Measurements from ENCODE around the gene DMXL1.
A peak's percentile ranks its signal among the peaks of the same experiment; 100 is the strongest.

DMXL1 gene, protein sequence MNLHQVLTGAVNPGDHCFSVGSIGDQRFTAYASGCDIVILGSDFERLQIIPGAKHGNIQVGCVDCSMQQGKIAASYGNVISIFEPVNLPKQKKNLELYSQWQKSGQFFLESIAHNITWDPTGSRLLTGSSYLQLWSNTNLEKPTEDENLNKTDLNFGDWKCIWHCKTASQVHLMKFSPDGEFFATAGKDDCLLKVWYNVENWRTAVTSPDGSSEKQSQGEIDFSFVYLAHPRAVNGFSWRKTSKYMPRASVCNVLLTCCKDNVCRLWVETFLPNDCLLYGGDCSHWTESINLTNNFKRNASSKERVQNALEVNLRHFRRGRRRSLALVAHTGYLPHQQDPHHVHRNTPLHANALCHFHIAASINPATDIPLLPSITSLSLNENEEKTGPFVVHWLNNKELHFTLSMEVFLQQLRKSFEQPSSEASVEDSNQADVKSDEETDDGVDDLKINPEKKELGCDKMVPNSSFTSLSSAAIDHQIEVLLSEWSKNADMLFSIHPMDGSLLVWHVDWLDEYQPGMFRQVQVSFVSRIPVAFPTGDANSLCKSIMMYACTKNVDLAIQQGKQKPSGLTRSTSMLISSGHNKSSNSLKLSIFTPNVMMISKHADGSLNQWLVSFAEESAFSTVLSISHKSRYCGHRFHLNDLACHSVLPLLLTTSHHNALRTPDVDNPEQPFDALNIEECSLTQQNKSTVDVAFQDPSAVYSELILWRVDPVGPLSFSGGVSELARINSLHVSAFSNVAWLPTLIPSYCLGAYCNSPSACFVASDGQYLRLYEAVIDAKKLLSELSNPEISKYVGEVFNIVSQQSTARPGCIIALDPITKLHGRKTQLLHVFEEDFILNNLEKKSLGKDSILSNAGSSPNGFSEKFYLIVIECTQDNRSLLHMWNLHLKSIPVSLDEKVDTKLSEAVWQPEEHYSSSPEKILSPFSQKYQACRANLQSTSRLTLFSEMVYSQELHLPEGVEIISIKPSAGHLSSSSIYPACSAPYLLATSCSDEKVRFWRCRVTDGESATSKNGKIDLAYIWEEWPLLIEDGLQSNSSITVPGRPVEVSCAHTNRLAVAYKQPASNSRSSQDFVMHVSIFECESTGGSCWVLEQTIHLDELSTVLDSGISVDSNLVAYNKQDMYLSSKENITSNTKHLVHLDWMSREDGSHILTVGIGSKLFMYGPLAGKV (N-terminal part only)

GRCh38 chr5:119070828-119071560 is at the start of gene DMXL1:
DMXL1 (plus strand) TSS chr5:119071087; CDS start chr5:119071570, 483 bp downstream.
- DNase-seq: peak; percentile 100

DNA sequence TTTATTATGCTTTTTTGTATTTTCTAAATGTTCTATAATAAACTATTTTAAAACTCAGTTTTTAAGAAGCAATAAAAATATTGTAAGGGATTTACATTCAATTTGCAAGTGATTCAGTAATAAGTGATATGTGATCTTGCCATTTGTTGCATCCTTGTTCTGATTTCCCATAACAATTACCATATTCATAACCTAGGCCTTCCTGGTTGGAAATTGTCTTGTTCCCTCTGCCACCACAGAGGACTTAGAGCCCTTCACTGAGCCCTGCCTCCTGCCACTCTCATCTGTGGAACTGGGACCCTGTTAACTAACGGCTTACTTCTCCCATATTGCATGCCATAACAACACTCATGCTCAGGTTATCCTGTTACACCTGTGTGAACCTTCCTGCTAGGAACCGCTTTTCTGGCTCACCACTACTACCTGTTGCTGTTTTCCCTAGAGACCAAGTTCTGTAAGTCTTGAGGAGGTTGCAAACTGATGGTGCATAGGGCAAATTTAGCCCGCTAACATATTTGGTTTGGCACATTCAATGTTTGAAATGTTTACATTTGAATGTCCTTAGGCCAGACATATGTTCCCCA is 49.6 kb upstream of the DMXL1 start:
- DNase-seq: no peak

DNA sequence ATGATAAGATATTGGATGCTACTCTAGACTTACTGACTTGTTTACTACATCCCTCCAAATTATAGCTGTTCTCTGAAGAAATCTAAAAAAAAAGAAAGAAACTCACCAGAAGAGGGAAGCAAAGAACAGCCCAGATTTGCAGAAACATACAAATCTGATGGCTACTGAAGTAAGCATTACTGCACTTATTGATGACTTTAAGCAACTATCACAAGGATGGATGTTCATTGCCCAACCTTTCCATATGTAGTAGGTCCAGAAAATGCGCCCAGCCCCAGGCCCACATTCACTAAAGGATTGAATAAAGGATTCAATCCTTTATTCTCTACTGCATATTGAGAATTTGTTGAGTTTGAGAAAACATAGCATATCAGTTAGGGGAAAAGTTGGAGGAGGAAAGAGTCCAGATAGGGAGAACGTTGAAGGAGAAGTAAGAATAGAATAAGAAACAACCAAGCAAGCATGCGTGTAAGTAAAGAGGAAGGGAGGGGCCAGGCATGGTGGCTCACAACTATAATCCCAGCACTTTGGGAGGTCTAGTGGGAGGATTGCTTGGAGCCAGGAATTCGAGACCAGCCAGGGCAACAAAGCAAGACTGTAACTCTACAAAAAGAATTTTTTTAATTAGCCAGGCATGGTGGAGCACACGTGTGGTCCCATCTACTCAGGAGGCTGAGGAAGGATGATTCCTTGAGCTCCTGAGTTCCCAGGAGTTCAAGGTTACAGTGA is 48.7 kb upstream of the DMXL1 start:
- DNase-seq: peak; percentile 55

GRCh38 chr5:119022773-119023172 is 48.1 kb upstream of the DMXL1 start:
- DNase-seq: no peak

- no peak for DNase-seq
Observed at GRCh38 chr5:119028575-119028974, 42.3 kb upstream of the DMXL1 start.

DNA sequence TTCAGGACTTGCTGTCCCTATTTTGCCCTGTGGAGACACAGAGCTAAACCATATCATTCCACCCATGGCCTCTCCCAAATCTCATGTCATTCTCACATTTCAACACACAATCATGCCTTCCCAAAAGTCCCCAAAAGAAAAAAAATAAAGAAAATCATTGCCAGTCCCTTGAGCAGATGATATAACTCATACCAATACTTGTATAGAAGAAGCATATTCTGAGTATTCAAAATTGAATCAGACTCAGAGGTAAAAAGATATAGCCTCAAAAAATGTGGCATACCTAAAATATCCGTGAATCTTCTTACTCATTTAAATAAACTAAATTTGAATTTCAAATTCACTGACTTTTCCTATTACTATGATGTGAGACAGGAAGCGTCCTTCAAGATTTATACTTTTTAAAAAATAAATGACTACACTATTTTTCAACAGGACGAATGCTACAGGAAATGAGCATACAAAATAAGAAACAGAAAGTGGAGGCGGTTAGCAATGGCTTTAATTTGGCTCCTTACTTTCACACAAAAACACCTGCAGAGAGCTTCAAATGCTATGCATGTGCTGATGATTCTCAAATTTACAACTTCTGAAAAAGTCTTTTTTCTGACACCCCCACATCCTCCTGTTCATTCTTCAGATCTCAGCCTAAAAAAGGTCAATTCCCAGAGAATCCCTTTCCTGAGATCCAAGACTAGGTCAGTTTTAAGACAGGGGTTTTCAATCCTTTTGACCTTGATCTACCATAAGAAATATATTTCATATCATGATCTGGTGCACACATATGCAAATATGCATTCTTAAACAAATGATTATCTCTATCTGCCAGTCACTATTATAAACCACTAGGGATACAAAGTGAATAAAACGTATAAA is 39.6 kb upstream of the DMXL1 start:
- DNase-seq: peak; percentile 40

- DNase-seq: peak; percentile 90
Observed at GRCh38 chr5:119031905-119032304, 39.0 kb upstream of the DMXL1 start.

GRCh38 chr5:119032656-119033055 is 38.2 kb upstream of the DMXL1 start:
- peak; percentile 92 for DNase-seq

- DNase-seq: no peak
Observed at GRCh38 chr5:119033135-119033534, 37.8 kb upstream of the DMXL1 start.

DNA sequence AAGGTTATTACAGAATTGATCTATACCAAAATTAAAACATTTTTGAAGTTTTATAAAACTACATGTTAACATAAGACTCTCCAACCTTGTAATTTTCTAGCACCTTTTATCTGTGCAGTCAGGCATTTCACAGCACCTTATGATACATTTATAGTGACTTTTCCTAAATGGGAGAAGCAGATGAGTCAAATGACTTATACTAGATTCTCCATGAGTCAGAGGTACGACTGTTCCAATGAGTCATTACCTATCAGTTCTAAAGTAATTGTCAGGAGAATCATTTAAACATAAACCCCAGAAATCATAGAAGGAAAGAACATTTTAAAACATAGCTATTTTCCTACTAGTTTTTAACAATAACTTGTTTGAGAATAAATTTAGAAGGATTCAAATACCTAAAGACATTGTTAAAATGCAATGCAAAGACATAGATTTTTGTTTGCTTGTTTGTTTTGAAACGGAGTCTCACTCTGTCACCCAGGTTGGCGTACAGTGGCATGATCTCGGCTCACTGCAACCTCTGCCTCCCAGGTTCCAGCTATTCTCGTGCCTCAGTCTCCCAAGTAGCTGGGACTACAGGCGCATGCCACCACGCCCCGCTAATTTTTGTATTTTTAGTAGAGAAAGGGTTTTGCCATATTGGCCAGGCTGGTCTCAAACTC is 34.7 kb upstream of the DMXL1 start:
- peak; percentile 72 for DNase-seq

DNA sequence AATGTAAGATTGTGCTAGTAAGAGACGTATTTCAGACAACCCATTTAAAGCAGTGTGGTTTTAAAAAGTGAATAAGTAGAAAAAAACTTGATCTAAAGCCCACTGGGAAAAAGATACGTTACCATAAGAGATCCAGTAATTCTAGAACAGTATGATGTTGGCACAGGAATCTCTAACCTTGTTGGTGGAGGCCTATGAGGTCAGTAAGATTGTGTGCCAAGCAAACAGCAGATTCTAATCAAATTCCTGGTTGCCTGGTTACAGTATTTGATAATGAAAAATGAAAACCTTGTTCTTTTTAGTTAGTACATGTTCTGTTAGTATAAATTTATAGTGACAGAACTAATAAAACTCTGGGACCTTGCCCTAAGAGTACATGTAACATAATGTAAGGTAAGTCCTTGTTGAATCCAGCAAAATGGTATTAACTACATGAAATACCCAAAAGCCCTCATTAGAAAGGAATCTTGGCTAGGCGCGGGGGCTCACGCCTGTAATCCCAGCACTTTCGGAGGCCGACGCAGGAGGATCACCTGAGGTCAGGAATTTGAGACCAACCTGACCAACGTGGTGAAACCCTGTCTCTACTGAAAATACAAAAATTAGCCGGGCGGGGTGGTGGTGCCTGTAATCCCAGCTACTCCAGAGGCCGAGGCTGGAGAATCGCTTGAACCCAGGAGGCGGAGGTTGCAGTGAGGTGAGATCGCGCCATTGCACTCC is 33.2 kb upstream of the DMXL1 start:
- no peak for DNase-seq

DNA sequence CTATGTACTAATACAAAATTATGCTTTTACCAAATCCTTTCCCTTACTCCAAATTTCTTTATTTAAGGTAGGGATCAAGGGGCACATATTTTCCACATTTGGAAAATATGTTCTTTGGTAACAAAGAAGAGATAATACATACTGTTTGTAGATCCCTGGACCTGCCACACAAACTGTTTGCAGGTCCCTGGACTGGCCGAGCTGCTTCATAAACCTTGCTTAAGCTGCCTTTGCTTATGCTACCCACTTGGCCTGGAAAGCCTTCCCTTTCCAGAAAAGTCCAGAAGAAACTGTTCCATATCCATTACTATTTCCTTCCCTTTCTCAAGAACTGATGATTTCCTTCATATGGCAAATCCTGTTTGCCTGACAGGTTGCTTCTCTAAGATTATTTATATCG is 22.6 kb upstream of the DMXL1 start:
- DNase-seq: no peak

GRCh38 chr5:119049824-119050449 is 20.9 kb upstream of the DMXL1 start:
- DNase-seq: peak; percentile 73

DNA sequence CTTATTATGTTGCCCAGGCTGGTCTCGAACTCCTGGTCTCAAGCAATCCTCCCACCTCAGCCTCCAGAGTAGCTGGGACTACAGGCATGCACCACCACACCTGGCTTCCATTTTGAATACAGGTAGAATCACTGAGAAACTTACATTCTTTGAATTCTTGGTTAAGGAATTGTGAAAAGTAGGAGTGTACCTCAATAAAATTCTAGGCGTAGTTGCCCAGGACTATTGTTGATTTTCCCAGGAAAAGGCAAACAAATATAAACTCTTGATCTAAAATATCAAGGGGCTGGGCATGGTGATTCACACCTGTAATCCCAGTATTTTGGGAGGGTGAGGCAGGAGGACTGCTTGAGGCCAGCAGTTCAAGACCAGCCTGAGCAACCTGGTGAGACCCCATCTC is 16.8 kb upstream of the DMXL1 start:
- no peak for DNase-seq

DNA sequence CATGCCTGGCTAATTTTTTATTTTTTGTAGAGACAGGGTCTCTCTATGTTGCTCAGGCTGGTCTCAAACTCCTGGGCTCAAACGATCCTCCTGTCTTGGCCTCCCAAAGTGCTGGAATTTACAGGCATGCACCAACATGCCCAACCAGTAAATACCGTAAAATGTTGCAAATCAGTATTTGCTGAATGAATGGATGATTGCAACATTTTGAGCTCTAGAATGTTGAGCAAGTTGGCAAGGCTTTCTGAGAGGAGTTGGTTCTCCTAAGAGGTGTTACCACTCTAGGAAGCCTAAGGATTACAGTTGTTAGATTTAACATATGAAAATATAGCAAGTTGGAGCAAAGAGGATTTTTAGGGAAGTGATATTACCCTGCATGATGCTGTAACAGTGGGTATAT is 15.6 kb upstream of the DMXL1 start:
- DNase-seq: peak; percentile 65

DNA sequence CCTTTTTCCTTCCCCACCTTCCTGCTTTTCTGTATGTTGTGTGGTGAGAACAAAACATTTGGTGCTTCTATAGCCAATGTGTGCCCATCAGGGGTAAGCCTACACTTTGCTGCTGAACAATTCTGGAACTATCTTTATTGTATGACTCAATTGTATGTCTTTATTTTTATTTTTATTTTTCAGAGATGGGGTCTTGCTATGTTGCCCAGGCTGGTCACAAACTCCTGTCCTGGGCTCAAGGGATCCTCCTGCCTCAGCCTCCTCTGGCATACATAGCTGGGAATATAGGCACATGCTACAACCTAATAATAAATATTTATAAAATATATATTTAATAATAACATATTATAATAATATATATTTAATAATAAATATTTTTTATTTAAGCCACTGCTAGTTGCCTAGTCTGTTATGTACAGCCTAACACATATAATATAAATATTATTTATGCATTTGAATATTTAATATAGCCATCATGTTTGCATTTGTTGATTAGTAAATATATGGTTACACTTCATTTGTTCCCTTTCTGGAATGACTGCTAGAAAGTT is 11.8 kb upstream of the DMXL1 start:
- DNase-seq: no peak

DNA sequence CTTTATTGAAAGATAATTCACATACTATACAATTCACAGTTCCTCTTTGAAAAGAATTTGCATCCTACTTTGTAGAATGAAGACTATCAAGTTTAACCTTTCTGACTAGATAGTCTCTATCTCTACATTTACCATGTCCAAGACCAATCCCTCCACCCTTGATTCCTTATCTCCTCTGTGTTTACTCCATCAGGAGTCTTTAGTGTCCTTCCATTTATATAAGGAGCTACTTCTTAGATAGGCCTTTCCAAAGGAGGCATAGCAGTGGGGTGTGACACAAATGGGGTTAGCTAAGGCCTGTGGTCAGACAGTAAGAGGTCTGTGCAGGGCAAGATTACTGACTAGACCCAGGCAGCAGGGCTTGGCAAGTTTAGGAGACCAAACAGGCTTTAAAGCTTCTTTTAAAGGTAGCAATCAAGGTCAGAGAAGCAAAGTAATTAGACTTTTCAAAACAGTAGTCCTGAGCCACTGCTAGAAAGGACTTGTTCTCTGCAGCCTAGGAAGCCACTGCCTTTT is 11.1 kb upstream of the DMXL1 start:
- no peak for DNase-seq

Measured in inflammatory macrophage treated with lipopolysaccharide for 4 hours (primary cell).